ENCODE measurements around the gene DOCK10. TPM values are rescaled to one million over a fixed set of nuclear protein-coding genes. Genes with fewer than 3 reads are reported as not detected.

The DOCK10 gene
- total and polyA plus RNA-seq, 10 of the 15 experiments (the other 5 are each of a cell fraction or from before 2014, with no cell fraction given) = 16.9 to 120 (median 85.5) TPM

DNA sequence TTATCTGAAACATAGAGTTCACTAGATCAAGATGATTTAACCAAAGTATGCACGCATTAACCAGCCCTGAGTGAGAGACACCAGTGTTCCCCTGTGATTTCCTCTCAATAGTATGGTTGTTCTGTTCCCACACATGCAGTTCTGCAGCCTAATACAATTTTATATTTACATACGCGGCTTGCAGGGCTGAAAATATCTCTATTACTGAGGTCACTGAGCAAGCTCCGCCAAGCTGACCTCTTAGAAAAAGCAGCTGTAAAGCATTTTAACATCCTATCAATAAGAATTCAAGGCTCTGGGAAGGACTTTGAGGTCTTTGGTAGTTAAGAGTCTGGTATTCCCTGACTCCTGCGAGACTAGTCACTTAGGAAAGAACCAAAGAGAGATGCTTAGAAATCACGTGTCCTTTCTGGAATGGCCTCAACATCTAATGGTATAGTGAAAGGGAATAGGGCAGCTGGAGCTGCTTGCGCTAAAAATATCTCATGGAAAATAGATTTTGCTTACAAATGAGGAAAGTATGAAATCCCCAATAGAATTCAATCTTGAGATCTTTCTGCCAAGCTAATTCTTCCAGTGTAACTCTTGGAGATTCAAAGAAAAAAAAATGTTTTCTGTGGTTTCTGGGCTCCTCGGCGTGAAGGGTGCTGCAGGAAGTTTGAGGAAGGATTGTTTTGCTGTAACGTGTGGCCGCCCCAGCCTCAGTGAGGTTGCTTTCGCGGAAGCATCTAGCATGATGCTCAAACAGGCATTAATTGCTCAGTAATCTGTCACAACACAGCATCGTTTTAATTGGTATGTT is 59.2 kb downstream of the DOCK10 start (continued):
- TF ChIP-seq USF1 (IDR thresholded peaks at IDR 0.05; ENCODE audit: borderline replicate concordance, extremely low read length, insufficient read depth, low read depth, low read length) (no peak), NBN (IDR thresholded peaks at IDR 0.05) (no peak), POLR2AphosphoS5 (IDR thresholded peaks at IDR 0.05; ENCODE audit: low read length) (no peak), CREM (IDR thresholded peaks at IDR 0.05; ENCODE audit: low read depth) (no peak), MEF2B (IDR thresholded peaks at IDR 0.05; ENCODE audit: partially characterized antibody, poor library complexity, severe bottlenecking) (peak; percentile 92), ZSCAN29 (IDR thresholded peaks at IDR 0.05) (no peak)
- TF ChIP-seq, protein P1, sequence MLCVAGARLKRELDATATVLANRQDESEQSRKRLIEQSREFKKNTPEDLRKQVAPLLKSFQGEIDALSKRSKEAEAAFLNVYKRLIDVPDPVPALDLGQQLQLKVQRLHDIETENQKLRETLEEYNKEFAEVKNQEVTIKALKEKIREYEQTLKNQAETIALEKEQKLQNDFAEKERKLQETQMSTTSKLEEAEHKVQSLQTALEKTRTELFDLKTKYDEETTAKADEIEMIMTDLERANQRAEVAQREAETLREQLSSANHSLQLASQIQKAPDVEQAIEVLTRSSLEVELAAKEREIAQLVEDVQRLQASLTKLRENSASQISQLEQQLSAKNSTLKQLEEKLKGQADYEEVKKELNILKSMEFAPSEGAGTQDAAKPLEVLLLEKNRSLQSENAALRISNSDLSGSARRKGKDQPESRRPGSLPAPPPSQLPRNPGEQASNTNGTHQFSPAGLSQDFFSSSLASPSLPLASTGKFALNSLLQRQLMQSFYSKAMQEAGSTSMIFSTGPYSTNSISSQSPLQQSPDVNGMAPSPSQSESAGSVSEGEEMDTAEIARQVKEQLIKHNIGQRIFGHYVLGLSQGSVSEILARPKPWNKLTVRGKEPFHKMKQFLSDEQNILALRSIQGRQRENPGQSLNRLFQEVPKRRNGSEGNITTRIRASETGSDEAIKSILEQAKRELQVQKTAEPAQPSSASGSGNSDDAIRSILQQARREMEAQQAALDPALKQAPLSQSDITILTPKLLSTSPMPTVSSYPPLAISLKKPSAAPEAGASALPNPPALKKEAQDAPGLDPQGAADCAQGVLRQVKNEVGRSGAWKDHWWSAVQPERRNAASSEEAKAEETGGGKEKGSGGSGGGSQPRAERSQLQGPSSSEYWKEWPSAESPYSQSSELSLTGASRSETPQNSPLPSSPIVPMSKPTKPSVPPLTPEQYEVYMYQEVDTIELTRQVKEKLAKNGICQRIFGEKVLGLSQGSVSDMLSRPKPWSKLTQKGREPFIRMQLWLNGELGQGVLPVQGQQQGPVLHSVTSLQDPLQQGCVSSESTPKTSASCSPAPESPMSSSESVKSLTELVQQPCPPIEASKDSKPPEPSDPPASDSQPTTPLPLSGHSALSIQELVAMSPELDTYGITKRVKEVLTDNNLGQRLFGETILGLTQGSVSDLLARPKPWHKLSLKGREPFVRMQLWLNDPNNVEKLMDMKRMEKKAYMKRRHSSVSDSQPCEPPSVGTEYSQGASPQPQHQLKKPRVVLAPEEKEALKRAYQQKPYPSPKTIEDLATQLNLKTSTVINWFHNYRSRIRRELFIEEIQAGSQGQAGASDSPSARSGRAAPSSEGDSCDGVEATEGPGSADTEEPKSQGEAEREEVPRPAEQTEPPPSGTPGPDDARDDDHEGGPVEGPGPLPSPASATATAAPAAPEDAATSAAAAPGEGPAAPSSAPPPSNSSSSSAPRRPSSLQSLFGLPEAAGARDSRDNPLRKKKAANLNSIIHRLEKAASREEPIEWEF (IDR thresholded peaks at IDR 0.05; ENCODE audit: insufficient replicate concordance, low read depth, low read length) = no peak
